ENCODE measurements around the gene FOXL3.

DNA sequence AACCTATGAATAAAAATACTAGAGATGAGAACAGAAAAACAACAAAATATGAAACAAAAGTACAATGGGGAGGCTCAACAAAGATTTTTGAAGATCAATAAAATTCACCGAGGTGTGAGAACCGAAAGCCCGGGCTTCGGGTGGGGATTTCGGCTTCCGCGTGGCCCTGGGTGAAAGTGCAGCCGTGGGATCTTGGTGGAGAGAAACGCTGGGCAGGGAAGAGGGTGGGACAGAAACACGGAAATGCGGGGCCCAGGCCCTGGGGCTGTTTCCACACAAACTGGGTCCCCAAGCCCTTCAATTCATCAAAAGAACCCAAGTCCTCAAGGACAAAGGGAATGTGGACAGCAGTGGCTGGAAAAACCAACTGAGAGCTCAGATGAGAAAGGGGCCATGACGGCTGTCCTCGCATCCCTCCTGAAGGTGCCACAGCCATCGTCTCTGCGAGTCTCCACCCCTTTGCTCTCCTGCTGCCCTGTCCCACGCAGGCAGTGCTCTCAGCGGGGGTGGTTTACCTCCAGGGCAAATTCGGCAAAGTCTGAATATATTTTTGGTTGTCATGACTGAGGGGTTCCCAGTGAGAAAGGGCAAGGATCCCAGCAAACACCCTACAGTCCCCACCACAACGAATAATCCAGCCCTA, 19.7 kb downstream of the FOXL3 start:
- TF ChIP-seq JUND (IDR thresholded peaks at IDR 0.05) (no peak), YY1 (IDR thresholded peaks at IDR 0.05) (no peak), RXRA (IDR thresholded peaks at IDR 0.05) (no peak)
- TF ChIP-seq, protein P1, sequence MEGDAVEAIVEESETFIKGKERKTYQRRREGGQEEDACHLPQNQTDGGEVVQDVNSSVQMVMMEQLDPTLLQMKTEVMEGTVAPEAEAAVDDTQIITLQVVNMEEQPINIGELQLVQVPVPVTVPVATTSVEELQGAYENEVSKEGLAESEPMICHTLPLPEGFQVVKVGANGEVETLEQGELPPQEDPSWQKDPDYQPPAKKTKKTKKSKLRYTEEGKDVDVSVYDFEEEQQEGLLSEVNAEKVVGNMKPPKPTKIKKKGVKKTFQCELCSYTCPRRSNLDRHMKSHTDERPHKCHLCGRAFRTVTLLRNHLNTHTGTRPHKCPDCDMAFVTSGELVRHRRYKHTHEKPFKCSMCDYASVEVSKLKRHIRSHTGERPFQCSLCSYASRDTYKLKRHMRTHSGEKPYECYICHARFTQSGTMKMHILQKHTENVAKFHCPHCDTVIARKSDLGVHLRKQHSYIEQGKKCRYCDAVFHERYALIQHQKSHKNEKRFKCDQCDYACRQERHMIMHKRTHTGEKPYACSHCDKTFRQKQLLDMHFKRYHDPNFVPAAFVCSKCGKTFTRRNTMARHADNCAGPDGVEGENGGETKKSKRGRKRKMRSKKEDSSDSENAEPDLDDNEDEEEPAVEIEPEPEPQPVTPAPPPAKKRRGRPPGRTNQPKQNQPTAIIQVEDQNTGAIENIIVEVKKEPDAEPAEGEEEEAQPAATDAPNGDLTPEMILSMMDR (IDR thresholded peaks at IDR 0.05; ENCODE audit: low read depth, low read length, missing input control): no peak
- TF ChIP-seq, protein P2, sequence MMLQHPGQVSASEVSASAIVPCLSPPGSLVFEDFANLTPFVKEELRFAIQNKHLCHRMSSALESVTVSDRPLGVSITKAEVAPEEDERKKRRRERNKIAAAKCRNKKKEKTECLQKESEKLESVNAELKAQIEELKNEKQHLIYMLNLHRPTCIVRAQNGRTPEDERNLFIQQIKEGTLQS (IDR thresholded peaks at IDR 0.05): no peak
- TF ChIP-seq, protein P3, sequence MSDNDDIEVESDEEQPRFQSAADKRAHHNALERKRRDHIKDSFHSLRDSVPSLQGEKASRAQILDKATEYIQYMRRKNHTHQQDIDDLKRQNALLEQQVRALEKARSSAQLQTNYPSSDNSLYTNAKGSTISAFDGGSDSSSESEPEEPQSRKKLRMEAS (IDR thresholded peaks at IDR 0.05): no peak

Measured in liver (tissue), 3 donors.